HEK293T (cell line): ENCODE results near the gene KCNK18.

ENCODE experiments used
- CTCF ChIA-PET: fragments of 350-600 bp; formaldehyde crosslinking; extraction: SDS; loops from one replicate; lab custom pipeline; 2021; ENCODE audit warnings: antibody characterized with exemption, inconsistent platforms; lab: Yijun Ruan, JAX
- POLR2A ChIA-PET: fragments of 350-600 bp; formaldehyde crosslinking; extraction: SDS; loops from one replicate; lab custom pipeline; 2020; ENCODE audit warnings: antibody characterized with exemption, inconsistent platforms; lab: Yijun Ruan, JAX
- DNase-seq: peaks from one replicate; pipeline ENCODE4 v3.0.0; 2012; ENCODE audit warnings: mixed read lengths; ENCODE audit errors: extremely low spot score
- ARNT ChIP-seq: fragments of 450-650 bp; IDR thresholded peaks from 2 replicates; pipeline ENCODE4 v1.6.1; 2017; ENCODE audit warnings: mild to moderate bottlenecking
- BHLHE40 ChIP-seq: fragments of 450-650 bp; IDR thresholded peaks from 2 replicates; pipeline ENCODE4 v1.6.1; 2016; ENCODE audit warnings: mild to moderate bottlenecking, moderate library complexity, borderline replicate concordance
- CTBP1 ChIP-seq: fragments of 450-650 bp; IDR thresholded peaks from 2 replicates; pipeline ENCODE4 v1.6.1; 2016; ENCODE audit warnings: borderline replicate concordance
- ELF4 ChIP-seq: fragments of 450-650 bp; IDR thresholded peaks from 2 replicates; pipeline ENCODE4 v1.6.1; 2017; ENCODE audit warnings: antibody characterized with exemption
- FOXA1 ChIP-seq: fragments of 450-650 bp; IDR thresholded peaks from 2 replicates; pipeline ENCODE4 v1.6.1; 2016; ENCODE audit warnings: mild to moderate bottlenecking
- FOXK2 ChIP-seq: fragments of 450-650 bp; IDR thresholded peaks from 2 replicates; pipeline ENCODE4 v1.6.1; 2016; ENCODE audit warnings: mild to moderate bottlenecking
- FOXM1 ChIP-seq: fragments of 450-650 bp; IDR thresholded peaks from 2 replicates; pipeline ENCODE4 v1.6.1; 2017; ENCODE audit warnings: mild to moderate bottlenecking, borderline replicate concordance
- HDGF ChIP-seq: fragments of 450-650 bp; IDR thresholded peaks from 2 replicates; pipeline ENCODE4 v1.6.1; 2017; ENCODE audit warnings: antibody characterized with exemption, borderline replicate concordance
- L3MBTL2 ChIP-seq: fragments of 450-650 bp; conservative IDR thresholded peaks from 2 replicates; pipeline ENCODE4 v1.6.1; 2016; ENCODE audit warnings: mild to moderate bottlenecking
- LEF1 ChIP-seq: fragments of 450-650 bp; IDR thresholded peaks from 2 replicates; pipeline ENCODE4 v1.6.1; 2017; ENCODE audit warnings: mild to moderate bottlenecking, borderline replicate concordance
- NFRKB ChIP-seq: fragments of 450-650 bp; IDR thresholded peaks from 2 replicates; pipeline ENCODE4 v1.6.1; 2016; ENCODE audit warnings: mild to moderate bottlenecking, moderate library complexity
- PKNOX1 ChIP-seq: fragments of 450-650 bp; IDR thresholded peaks from 2 replicates; pipeline ENCODE4 v1.6.1; 2016
- SP1 ChIP-seq: fragments of 450-650 bp; IDR thresholded peaks from 2 replicates; pipeline ENCODE4 v1.6.1; 2017
- SUZ12 ChIP-seq: fragments of 450-650 bp; IDR thresholded peaks from 2 replicates; pipeline ENCODE4 v1.6.1; 2016; ENCODE audit warnings: mild to moderate bottlenecking
- TARDBP ChIP-seq: fragments of 450-650 bp; IDR thresholded peaks from 2 replicates; pipeline ENCODE4 v1.6.1; 2016
- ZNF384 ChIP-seq: fragments of 450-650 bp; IDR thresholded peaks from 2 replicates; pipeline ENCODE4 v1.6.1; 2016

Gene KCNK18

DNA sequence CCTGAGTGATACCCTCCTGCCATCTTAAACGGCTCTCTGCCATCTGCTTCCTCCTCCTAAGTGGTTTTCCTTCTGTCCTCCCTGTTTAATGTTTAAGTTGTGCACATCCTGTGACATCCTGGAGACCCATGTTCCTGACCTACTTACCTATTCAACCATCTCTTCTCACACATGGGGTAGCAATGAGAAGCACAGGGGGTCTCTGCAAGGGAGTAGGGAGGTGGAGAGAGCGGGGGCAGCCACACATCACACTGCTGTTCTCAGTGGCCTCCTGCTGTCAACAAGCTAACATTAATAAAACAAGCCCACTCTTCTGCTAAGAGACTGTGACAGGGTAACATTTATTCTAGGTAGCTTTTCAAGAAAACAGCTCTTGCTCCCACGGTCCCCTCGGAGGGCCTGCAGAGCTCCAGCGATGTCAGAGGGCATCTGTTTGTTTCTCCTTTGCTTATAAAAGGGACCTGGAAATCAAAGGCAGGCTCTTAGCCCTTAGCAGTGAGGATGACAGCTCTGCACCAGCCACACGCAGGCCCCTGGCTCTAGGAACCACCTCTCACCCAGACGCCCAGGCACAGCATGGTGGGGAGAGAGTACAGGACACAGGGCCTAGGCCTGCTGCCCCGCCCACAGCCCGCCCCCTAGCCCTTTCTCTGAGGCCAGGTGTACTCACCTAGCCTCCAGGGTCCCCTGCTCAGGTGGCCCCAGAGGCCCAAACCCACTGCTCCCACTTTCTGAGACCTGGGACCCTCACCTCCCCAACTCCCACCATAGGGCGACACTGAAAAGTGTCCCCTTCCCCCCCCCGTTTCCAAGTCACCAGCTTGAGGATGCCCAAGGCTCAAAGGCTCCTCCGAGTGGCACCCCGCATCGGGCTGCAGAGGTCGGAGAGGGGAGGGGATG, 42.7 kb downstream of the KCNK18 start:
- no peak for DNase-seq
- ChIA-PET CTCF (interaction anchor here (0.7 kb wide), 1 partner anchor 203 kb away, joined by 4 read pairs; no protein-coding TSS in a partner anchor), POLR2A (no interaction called here)
- TF ChIP-seq ELF4 (no peak), NFRKB (no peak), FOXK2 (no peak), TARDBP (no peak), HDGF (no peak), FOXM1 (no peak), LEF1 (no peak), ZNF384 (no peak), SUZ12 (no peak), PKNOX1 (no peak)

GRCh38 chr10:117240621-117241529, 43.6 kb downstream of the KCNK18 start, which contains the start of gene SLC18A2:
SLC18A2 (plus strand) TSS chr10:117241114; CDS start chr10:117241694, 580 bp downstream.
- CTCF ChIA-PET = no interaction called here
- TF ChIP-seq LEF1 (no peak), L3MBTL2 (no peak), HDGF (no peak), FOXM1 (no peak), ELF4 (no peak), SP1 (no peak), BHLHE40 (no peak), SUZ12 (no peak), PKNOX1 (no peak)
- DNase-seq = no peak
- POLR2A ChIA-PET = no interaction called here

GRCh38 chr10:117241541-117242462, 44.5 kb downstream of the KCNK18 start:
- TF ChIP-seq BHLHE40 = no peak
- no peak for TF ChIP-seq CTBP1
- TF ChIP-seq SUZ12 = no peak
- no peak for TF ChIP-seq ARNT
- no peak for TF ChIP-seq FOXA1
- no peak for TF ChIP-seq HDGF
- TF ChIP-seq L3MBTL2 = no peak
- no peak for TF ChIP-seq ELF4
- no peak for TF ChIP-seq TARDBP
- TF ChIP-seq LEF1 = no peak
- TF ChIP-seq FOXK2 = no peak
- no peak for TF ChIP-seq NFRKB
- no peak for TF ChIP-seq ZNF384
- ChIA-PET CTCF (no interaction called here), POLR2A (no interaction called here)
- DNase-seq = no peak

- ChIA-PET POLR2A (no interaction called here), CTCF (no interaction called here)
- TF ChIP-seq NFRKB = no peak
- no peak for TF ChIP-seq ZNF384
- TF ChIP-seq ELF4 = no peak
- no peak for TF ChIP-seq FOXM1
- TF ChIP-seq FOXK2 = no peak
These were observed 45.2 kb downstream of the KCNK18 start for GRCh38 chr10:117242463-117242832.

GRCh38 chr10:117246997-117247671, 49.8 kb downstream of the KCNK18 start:
- POLR2A ChIA-PET = no interaction called here
- CTCF ChIA-PET = interaction anchor here (1.6 kb wide), 1 partner anchor 30 kb away, joined by 7 read pairs; no protein-coding TSS in a partner anchor
- TF ChIP-seq FOXA1 (no peak), TARDBP (no peak), LEF1 (no peak), BHLHE40 (no peak), ELF4 (no peak), HDGF (no peak), FOXM1 (no peak), L3MBTL2 (no peak), ARNT (no peak)
- DNase-seq = no peak

More at GRCh38 chr10:117242463-117242832, 45.2 kb downstream of the KCNK18 start:
- no peak for DNase-seq
